Mesodermal cell (in vitro differentiated cells): ENCODE measurements around the gene GRM1.

Experiments used
- H3K27ac ChIP-seq: 2 replicates; pipeline ENCODE4 v1.7.0; 2013; ENCODE audit warnings: mild to moderate bottlenecking, low read depth, low read length, moderate library complexity; ENCODE audit not compliant: severe bottlenecking
- H3K36me3 ChIP-seq: 2 replicates; pipeline ENCODE4 v1.7.1; 2013; ENCODE audit warnings: mild to moderate bottlenecking, low read length, moderate library complexity; ENCODE audit not compliant: control insufficient read depth, insufficient read depth
- H3K4me1 ChIP-seq: one replicate; pipeline ENCODE4 v1.7.1; 2013; ENCODE audit warnings: mild to moderate bottlenecking, low read length; ENCODE audit not compliant: insufficient read depth, control insufficient read depth, poor library complexity, severe bottlenecking
- H3K4me3 ChIP-seq: 2 replicates; pipeline ENCODE4 v1.7.0; 2013; ENCODE audit warnings: low read length, control low read depth, mild to moderate bottlenecking; ENCODE audit not compliant: insufficient read depth, poor library complexity, severe bottlenecking; ENCODE audit errors: extremely low read depth
- H3K9me3 ChIP-seq: 2 replicates; pipeline ENCODE4 v1.7.1; 2013; ENCODE audit warnings: mild to moderate bottlenecking, low read length, moderate library complexity; ENCODE audit not compliant: control insufficient read depth
- whole genome bisulfite sequencing, 2 experiments: methylation state at CpG; one replicate each; pipeline ENCODE4 v1.1.5; 2013; ENCODE audit warnings: missing lambda C conversion rate in 2 of 2; ENCODE audit not compliant: insufficient coverage in 2 of 2; 5-methylcytosine and 5-hydroxymethylcytosine counted together

Gene GRM1

GRCh38 chr6:146135167-146135566 is 106.3 kb downstream of the GRM1 start:
- H3K9me3 ChIP-seq, result peaks cover 3% of the 10 kb centered on the region
- H3K36me3 ChIP-seq, result no peaks in the 10 kb centered on the region
- WGBS, 2 experiments, result 67 to 83% methylated on average over 1 of the region's 2 CpGs
- no peak overlapping the region for H3K27ac ChIP-seq
- peaks cover 3% of the 10 kb centered on the region for H3K4me1 ChIP-seq
- H3K4me3 ChIP-seq, result no peak overlapping the region

- no peaks in the 10 kb centered on the region for H3K4me1 ChIP-seq
- WGBS, 2 experiments, result 100% methylated on average over 1 of the region's 1 CpG; no CpG with 5 or more reads in 1 of the 2 experiments
- H3K9me3 ChIP-seq, result no peaks in the 10 kb centered on the region
- no peak overlapping the region for H3K4me3 ChIP-seq
- no peaks in the 10 kb centered on the region for H3K36me3 ChIP-seq
- no peak overlapping the region for H3K27ac ChIP-seq
Observed at GRCh38 chr6:146146836-146147235, 118.0 kb downstream of the GRM1 start.

- H3K4me1 ChIP-seq, result no peaks in the 10 kb centered on the region
- WGBS, 2 experiments, result 100% methylated on average over 1 of the region's 1 CpG; no CpG with 5 or more reads in 1 of the 2 experiments
- H3K27ac ChIP-seq, result no peak overlapping the region
- no peaks in the 10 kb centered on the region for H3K36me3 ChIP-seq
- no peak overlapping the region for H3K4me3 ChIP-seq
- no peaks in the 10 kb centered on the region for H3K9me3 ChIP-seq
Observed at GRCh38 chr6:146149770-146150169, 120.9 kb downstream of the GRM1 start.

- no peaks in the 10 kb centered on the region for H3K4me1 ChIP-seq
- 83 to 100% methylated on average over 2 to 4 of the region's 4 CpGs for WGBS, 2 experiments
- H3K36me3 ChIP-seq, result no peaks in the 10 kb centered on the region
Observed at GRCh38 chr6:146153040-146153758, 124.3 kb downstream of the GRM1 start.

GRCh38 chr6:146154197-146154596 is 125.3 kb downstream of the GRM1 start:
- 26 to 29% methylated on average over 3 to 5 of the region's 6 CpGs for WGBS, 2 experiments
- H3K36me3 ChIP-seq, result no peaks in the 10 kb centered on the region
- no peak overlapping the region for H3K4me3 ChIP-seq
- no peaks in the 10 kb centered on the region for H3K4me1 ChIP-seq
- H3K27ac ChIP-seq, result no peak overlapping the region
- no peaks in the 10 kb centered on the region for H3K9me3 ChIP-seq

More at GRCh38 chr6:146153040-146153758, 124.3 kb downstream of the GRM1 start:
- Histone ChIP-seq H3K4me3 (no peak overlapping the region), H3K9me3 (no peaks in the 10 kb centered on the region), H3K27ac (no peak overlapping the region)

- Histone ChIP-seq H3K27ac (no peak overlapping the region), H3K4me1 (no peaks in the 10 kb centered on the region), H3K9me3 (no peaks in the 10 kb centered on the region), H3K36me3 (no peaks in the 10 kb centered on the region), H3K4me3 (no peak overlapping the region)
- 98 to 100% methylated on average over 2 to 4 of the region's 5 CpGs for WGBS, 2 experiments
Observed at GRCh38 chr6:146161664-146162063, 132.8 kb downstream of the GRM1 start.

GRCh38 chr6:146169872-146170271 is 141.0 kb downstream of the GRM1 start:
- H3K36me3 ChIP-seq, result no peaks in the 10 kb centered on the region
- H3K4me3 ChIP-seq, result no peak overlapping the region
- H3K27ac ChIP-seq, result no peak overlapping the region
- no peaks in the 10 kb centered on the region for H3K4me1 ChIP-seq
- no CpG with 5 or more reads among the region's 1 CpG for WGBS, 2 experiments
- no peaks in the 10 kb centered on the region for H3K9me3 ChIP-seq

GRCh38 chr6:146177785-146178184 is 148.9 kb downstream of the GRM1 start:
- WGBS, 2 experiments, result no CpG with 5 or more reads among the region's 1 CpG
- Histone ChIP-seq H3K27ac (no peak overlapping the region), H3K9me3 (no peaks in the 10 kb centered on the region), H3K4me1 (no peaks in the 10 kb centered on the region), H3K36me3 (no peaks in the 10 kb centered on the region), H3K4me3 (no peak overlapping the region)

- H3K27ac ChIP-seq, result no peak overlapping the region
- WGBS, 2 experiments, result 83% methylated on average over 1 of the region's 1 CpG; no CpG with 5 or more reads in 1 of the 2 experiments
- no peaks in the 10 kb centered on the region for H3K36me3 ChIP-seq
- no peaks in the 10 kb centered on the region for H3K4me1 ChIP-seq
- H3K4me3 ChIP-seq, result no peak overlapping the region
- H3K9me3 ChIP-seq, result no peaks in the 10 kb centered on the region
Observed at GRCh38 chr6:146183831-146184230, 155.0 kb downstream of the GRM1 start.

- no peaks in the 10 kb centered on the region for H3K4me1 ChIP-seq
- H3K27ac ChIP-seq, result no peak overlapping the region
- no peaks in the 10 kb centered on the region for H3K36me3 ChIP-seq
- H3K4me3 ChIP-seq, result no peak overlapping the region
- no peaks in the 10 kb centered on the region for H3K9me3 ChIP-seq
- 83 to 100% methylated on average over 1 of the region's 1 CpG for WGBS, 2 experiments
Observed at GRCh38 chr6:146184701-146185100, 155.8 kb downstream of the GRM1 start.

GRCh38 chr6:146189131-146189530 is 160.3 kb downstream of the GRM1 start:
- WGBS, 2 experiments, result 90 to 100% methylated on average over 2 of the region's 3 CpGs
- H3K9me3 ChIP-seq, result no peaks in the 10 kb centered on the region
- no peak overlapping the region for H3K4me3 ChIP-seq
- H3K27ac ChIP-seq, result no peak overlapping the region
- no peaks in the 10 kb centered on the region for H3K4me1 ChIP-seq
- no peaks in the 10 kb centered on the region for H3K36me3 ChIP-seq
